ENCODE data around the gene UGT1A9. TPM values are rescaled to one million over a fixed set of nuclear protein-coding genes. Genes with fewer than 3 reads are reported as not detected.

Gene UGT1A9
- total and polyA plus RNA-seq, 2 experiments from 2014 or later = not detected

DNA sequence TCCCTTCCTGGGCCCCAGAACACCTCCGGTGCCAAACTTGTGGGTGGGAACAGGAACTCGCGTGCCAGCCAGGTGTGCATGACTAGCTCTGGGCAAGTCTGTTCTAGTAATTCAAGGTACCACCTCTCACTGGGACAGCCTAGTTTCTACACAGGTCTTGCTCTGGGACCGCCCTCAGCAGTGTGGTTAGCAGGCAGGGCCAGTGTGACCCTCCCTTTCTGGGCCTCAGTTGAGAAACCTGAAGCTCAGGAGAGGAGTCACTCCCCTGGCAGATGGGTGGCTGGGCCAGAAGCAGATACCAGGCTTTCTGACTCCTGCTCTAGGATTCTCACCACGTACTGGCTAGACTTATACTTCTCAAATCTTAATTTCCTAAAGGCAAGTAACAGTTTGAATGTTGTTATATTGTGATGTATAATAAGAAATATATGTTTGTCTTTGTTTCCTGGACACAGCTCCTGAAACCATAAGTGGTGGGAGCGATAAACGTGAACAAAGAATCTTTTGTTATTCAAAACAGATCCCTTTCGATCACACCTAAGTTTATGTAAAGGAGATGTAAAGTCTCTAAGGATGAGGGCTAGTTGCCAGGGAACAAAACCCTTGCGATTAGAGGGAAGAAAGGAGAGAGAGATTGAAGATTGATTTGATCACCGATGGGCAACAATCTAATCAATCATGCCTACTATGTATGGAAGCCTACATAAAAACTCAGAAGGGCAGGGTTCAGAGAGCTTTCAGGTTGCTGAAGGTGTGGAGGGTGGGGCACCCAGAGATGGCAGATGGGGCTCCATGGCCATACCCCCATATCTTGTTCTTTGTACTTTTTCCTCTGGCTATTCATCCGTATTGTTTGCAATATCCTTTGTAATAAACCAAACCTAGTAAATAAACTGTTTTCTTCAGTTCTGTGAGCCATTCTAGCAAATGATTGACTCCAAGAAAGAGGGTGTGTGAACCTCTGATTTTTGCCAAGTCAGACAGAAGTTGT is 20.0 kb downstream of the UGT1A9 start:
- Histone ChIP-seq H3F3A (replicated peaks; ENCODE audit: low read depth) (no peaks in the 10 kb centered on the region), H3K9me2 (ENCODE audit: insufficient read depth) (peaks cover 16% of the 10 kb centered on the region; the same call in 1 of the 2 replicates), H4K20me1 (replicated peaks; ENCODE audit: insufficient read depth) (no peaks in the 10 kb centered on the region; the same call in 1 of the 2 replicates), H2AFZ (peak overlapping the region; percentile 72; the same call in 1 of the 2 replicates), H3K4me2 (no peak overlapping the region), H3K36me3 (ENCODE audit: insufficient read depth) (no peaks in the 10 kb centered on the region), H3K4me3 (no peak overlapping the region), H3K27ac (ENCODE audit: low read depth) (no peak overlapping the region), H3K4me1 (ENCODE audit: insufficient read depth) (peaks cover 7% of the 10 kb centered on the region; the same call in 1 of the 2 replicates), H3K79me2 (replicated peaks; ENCODE audit: insufficient read depth) (no peaks in the 10 kb centered on the region), H3K27me3 (ENCODE audit: insufficient read depth) (no peaks in the 10 kb centered on the region)
- Mint-ChIP-seq H3K4me3 (no peak overlapping the region), H3K27ac (no peak overlapping the region), H3K4me1 (peaks cover 20% of the 10 kb centered on the region), H3K27me3 (ENCODE audit: insufficient read depth, low read depth, poor library complexity) (peaks cover 2% of the 10 kb centered on the region), H3K9me3 (no peaks in the 10 kb centered on the region), H3K36me3 (ENCODE audit: low read depth) (no peaks in the 10 kb centered on the region; the same call in 2 of the 3 replicates)
- DNase-seq (ENCODE audit: low spot score) = no peak
- ATAC-seq = peak; percentile 43; the same call in 2 of the 3 replicates
- TF ChIP-seq ZNF331 (CRISPR knock-in tag; IDR thresholded peaks at IDR 0.05; ENCODE audit: low read depth) (no peak), NANOG (IDR thresholded peaks at IDR 0.05; ENCODE audit: borderline replicate concordance) (no peak), POLR2AphosphoS5 (IDR thresholded peaks at IDR 0.05; ENCODE audit: low read depth) (no peak), CREB1 (CRISPR knock-in tag; IDR thresholded peaks at IDR 0.05; ENCODE audit: low read depth) (no peak), CTCF (conservative IDR thresholded peaks at IDR 0.05; ENCODE audit: low read depth in 2 of 2) (no peak), JUNB (IDR thresholded peaks at IDR 0.05; ENCODE audit: unreplicated experiment) (no peak), ETS1 (IDR thresholded peaks at IDR 0.05) (no peak), EZH2 (IDR thresholded peaks at IDR 0.05; ENCODE audit: low read depth, unreplicated experiment) (no peak), ZNF114 (CRISPR knock-in tag; IDR thresholded peaks at IDR 0.05) (no peak), EZH2phosphoT487 (IDR thresholded peaks at IDR 0.05; ENCODE audit: unreplicated experiment) (no peak), STAT1 (IDR thresholded peaks at IDR 0.05; ENCODE audit: unreplicated experiment) (no peak)
- TF ChIP-seq, protein P1, sequence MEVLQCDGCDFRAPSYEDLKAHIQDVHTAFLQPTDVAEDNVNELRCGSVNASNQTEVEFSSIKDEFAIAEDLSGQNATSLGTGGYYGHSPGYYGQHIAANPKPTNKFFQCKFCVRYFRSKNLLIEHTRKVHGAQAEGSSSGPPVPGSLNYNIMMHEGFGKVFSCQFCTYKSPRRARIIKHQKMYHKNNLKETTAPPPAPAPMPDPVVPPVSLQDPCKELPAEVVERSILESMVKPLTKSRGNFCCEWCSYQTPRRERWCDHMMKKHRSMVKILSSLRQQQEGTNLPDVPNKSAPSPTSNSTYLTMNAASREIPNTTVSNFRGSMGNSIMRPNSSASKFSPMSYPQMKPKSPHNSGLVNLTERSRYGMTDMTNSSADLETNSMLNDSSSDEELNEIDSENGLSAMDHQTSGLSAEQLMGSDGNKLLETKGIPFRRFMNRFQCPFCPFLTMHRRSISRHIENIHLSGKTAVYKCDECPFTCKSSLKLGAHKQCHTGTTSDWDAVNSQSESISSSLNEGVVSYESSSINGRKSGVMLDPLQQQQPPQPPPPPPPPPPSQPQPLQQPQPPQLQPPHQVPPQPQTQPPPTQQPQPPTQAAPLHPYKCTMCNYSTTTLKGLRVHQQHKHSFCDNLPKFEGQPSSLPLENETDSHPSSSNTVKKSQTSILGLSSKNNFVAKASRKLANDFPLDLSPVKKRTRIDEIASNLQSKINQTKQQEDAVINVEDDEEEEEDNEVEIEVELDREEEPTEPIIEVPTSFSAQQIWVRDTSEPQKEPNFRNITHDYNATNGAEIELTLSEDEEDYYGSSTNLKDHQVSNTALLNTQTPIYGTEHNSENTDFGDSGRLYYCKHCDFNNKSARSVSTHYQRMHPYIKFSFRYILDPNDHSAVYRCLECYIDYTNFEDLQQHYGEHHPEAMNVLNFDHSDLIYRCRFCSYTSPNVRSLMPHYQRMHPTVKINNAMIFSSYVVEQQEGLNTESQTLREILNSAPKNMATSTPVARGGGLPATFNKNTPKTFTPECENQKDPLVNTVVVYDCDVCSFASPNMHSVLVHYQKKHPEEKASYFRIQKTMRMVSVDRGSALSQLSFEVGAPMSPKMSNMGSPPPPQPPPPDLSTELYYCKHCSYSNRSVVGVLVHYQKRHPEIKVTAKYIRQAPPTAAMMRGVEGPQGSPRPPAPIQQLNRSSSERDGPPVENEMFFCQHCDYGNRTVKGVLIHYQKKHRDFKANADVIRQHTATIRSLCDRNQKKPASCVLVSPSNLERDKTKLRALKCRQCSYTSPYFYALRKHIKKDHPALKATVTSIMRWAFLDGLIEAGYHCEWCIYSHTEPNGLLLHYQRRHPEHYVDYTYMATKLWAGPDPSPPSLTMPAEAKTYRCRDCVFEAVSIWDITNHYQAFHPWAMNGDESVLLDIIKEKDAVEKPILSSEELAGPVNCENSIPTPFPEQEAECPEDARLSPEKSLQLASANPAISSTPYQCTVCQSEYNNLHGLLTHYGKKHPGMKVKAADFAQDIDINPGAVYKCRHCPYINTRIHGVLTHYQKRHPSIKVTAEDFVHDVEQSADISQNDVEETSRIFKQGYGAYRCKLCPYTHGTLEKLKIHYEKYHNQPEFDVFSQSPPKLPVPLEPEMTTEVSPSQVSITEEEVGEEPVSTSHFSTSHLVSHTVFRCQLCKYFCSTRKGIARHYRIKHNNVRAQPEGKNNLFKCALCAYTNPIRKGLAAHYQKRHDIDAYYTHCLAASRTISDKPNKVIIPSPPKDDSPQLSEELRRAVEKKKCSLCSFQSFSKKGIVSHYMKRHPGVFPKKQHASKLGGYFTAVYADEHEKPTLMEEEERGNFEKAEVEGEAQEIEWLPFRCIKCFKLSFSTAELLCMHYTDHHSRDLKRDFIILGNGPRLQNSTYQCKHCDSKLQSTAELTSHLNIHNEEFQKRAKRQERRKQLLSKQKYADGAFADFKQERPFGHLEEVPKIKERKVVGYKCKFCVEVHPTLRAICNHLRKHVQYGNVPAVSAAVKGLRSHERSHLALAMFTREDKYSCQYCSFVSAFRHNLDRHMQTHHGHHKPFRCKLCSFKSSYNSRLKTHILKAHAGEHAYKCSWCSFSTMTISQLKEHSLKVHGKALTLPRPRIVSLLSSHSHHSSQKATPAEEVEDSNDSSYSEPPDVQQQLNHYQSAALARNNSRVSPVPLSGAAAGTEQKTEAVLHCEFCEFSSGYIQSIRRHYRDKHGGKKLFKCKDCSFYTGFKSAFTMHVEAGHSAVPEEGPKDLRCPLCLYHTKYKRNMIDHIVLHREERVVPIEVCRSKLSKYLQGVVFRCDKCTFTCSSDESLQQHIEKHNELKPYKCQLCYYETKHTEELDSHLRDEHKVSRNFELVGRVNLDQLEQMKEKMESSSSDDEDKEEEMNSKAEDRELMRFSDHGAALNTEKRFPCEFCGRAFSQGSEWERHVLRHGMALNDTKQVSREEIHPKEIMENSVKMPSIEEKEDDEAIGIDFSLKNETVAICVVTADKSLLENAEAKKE (CRISPR knock-in tag; IDR thresholded peaks at IDR 0.05) = no peak
- TF ChIP-seq, protein P2, sequence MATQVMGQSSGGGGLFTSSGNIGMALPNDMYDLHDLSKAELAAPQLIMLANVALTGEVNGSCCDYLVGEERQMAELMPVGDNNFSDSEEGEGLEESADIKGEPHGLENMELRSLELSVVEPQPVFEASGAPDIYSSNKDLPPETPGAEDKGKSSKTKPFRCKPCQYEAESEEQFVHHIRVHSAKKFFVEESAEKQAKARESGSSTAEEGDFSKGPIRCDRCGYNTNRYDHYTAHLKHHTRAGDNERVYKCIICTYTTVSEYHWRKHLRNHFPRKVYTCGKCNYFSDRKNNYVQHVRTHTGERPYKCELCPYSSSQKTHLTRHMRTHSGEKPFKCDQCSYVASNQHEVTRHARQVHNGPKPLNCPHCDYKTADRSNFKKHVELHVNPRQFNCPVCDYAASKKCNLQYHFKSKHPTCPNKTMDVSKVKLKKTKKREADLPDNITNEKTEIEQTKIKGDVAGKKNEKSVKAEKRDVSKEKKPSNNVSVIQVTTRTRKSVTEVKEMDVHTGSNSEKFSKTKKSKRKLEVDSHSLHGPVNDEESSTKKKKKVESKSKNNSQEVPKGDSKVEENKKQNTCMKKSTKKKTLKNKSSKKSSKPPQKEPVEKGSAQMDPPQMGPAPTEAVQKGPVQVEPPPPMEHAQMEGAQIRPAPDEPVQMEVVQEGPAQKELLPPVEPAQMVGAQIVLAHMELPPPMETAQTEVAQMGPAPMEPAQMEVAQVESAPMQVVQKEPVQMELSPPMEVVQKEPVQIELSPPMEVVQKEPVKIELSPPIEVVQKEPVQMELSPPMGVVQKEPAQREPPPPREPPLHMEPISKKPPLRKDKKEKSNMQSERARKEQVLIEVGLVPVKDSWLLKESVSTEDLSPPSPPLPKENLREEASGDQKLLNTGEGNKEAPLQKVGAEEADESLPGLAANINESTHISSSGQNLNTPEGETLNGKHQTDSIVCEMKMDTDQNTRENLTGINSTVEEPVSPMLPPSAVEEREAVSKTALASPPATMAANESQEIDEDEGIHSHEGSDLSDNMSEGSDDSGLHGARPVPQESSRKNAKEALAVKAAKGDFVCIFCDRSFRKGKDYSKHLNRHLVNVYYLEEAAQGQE (IDR thresholded peaks at IDR 0.05; ENCODE audit: unreplicated experiment) = no peak

Measured in GM23338 (cell line).